SK-N-MC (cell line): ENCODE data around the gene RIPPLY3.
A peak's percentile ranks its signal among the peaks of the same experiment; 100 is the strongest.
"Not testable (repeated sequence)": the region's sequence is repeated elsewhere in the genome, so short reads cannot be mapped to it uniquely, and the experiment has no call there.

ENCODE experiments used
- DNase-seq: peaks from one replicate; pipeline ENCODE4 v3.0.0-alpha.2; 2011; ENCODE audit warnings: low read depth, low spot score
- H3K27ac ChIP-seq: fragments of 200-600 bp; sonication (generic); 2 replicates; pipeline ENCODE4 v1.5.1; 2016; ENCODE audit warnings: mixed run types
- H3K36me3 ChIP-seq: fragments of 200-600 bp; sonication (generic); 2 replicates; pipeline ENCODE4 v1.6.1; 2017; ENCODE audit warnings: antibody characterized with exemption, low read length, mixed read lengths; ENCODE audit not compliant: insufficient read depth
- H3K4me3 ChIP-seq: fragments of 200-600 bp; sonication (generic); 2 replicates; pipeline ENCODE4 v1.5.1; 2016
- H3K9ac ChIP-seq: fragments of 200-600 bp; sonication (generic); 2 replicates; pipeline ENCODE4 v1.8.0; 2017; ENCODE audit warnings: mixed run types, mixed read lengths; ENCODE audit not compliant: insufficient read length
- H3K9me3 ChIP-seq: fragments of 200-600 bp; sonication (generic); 2 replicates; pipeline ENCODE4 v1.6.1; 2017; ENCODE audit warnings: low read depth, mild to moderate bottlenecking, antibody characterized with exemption, low read length, moderate library complexity, mixed read lengths
- EZH2 ChIP-seq: fragments of 200-600 bp; sonication (generic); IDR thresholded peaks from one replicate; pipeline ENCODE4 v1.6.1; 2017; ENCODE audit warnings: antibody characterized with exemption
- FOXP2 ChIP-seq: optimal IDR thresholded peaks from 2 replicates; pipeline ENCODE3; 2011; ENCODE audit warnings: mild to moderate bottlenecking, moderate library complexity; ENCODE audit not compliant: insufficient read depth; ENCODE audit errors: extremely low read length, control extremely low read depth
- POLR2AphosphoS5 ChIP-seq: IDR thresholded peaks from 2 replicates; pipeline ENCODE4 v1.6.1; 2012; ENCODE audit warnings: mild to moderate bottlenecking, low read depth, low read length, borderline replicate concordance

The RIPPLY3 gene

GRCh38 chr21:37045556-37045955, 39.1 kb downstream of the RIPPLY3 start:
- H3K4me3 ChIP-seq, result no peak overlapping the region
- no peaks in the 10 kb centered on the region for H3K36me3 ChIP-seq
- H3K9ac ChIP-seq, result no peak overlapping the region
- no peak for DNase-seq
- no peaks in the 10 kb centered on the region for H3K9me3 ChIP-seq
- no peak overlapping the region for H3K27ac ChIP-seq
- no peak for TF ChIP-seq FOXP2
- no peak for TF ChIP-seq POLR2AphosphoS5
- no peak for TF ChIP-seq EZH2

GRCh38 chr21:37047079-37047478, 40.6 kb downstream of the RIPPLY3 start:
- DNase-seq, result no peak
- Histone ChIP-seq H3K4me3 (no peak overlapping the region), H3K27ac (no peak overlapping the region), H3K36me3 (no peaks in the 10 kb centered on the region), H3K9me3 (no peaks in the 10 kb centered on the region), H3K9ac (no peak overlapping the region)
- TF ChIP-seq FOXP2 (no peak), POLR2AphosphoS5 (no peak), EZH2 (no peak)

GRCh38 chr21:37049741-37050140, 43.2 kb downstream of the RIPPLY3 start:
- not testable (repeated sequence) for H3K27ac ChIP-seq, H3K9ac ChIP-seq, DNase-seq, H3K9me3 ChIP-seq, H3K36me3 ChIP-seq, H3K4me3 ChIP-seq

GRCh38 chr21:37055271-37055855, 48.9 kb downstream of the RIPPLY3 start:
- no peaks in the 10 kb centered on the region for H3K9me3 ChIP-seq
- H3K9ac ChIP-seq, result no peak overlapping the region
- DNase-seq, result no peak
- H3K36me3 ChIP-seq, result no peaks in the 10 kb centered on the region
- H3K4me3 ChIP-seq, result no peak overlapping the region
- TF ChIP-seq FOXP2 (no peak), POLR2AphosphoS5 (no peak), EZH2 (no peak)
- no peak overlapping the region for H3K27ac ChIP-seq

GRCh38 chr21:37057614-37058013, 51.1 kb downstream of the RIPPLY3 start:
- DNase-seq, result no peak
- no peak overlapping the region for H3K9ac ChIP-seq
- no peaks in the 10 kb centered on the region for H3K9me3 ChIP-seq
- no peak for TF ChIP-seq EZH2
- TF ChIP-seq FOXP2, result no peak
- no peak for TF ChIP-seq POLR2AphosphoS5
- H3K36me3 ChIP-seq, result no peaks in the 10 kb centered on the region
- H3K4me3 ChIP-seq, result no peak overlapping the region
- H3K27ac ChIP-seq, result no peak overlapping the region

- TF ChIP-seq EZH2 (no peak), FOXP2 (no peak), POLR2AphosphoS5 (no peak)
- Histone ChIP-seq H3K9me3 (no peaks in the 10 kb centered on the region), H3K36me3 (no peaks in the 10 kb centered on the region), H3K4me3 (no peak overlapping the region), H3K27ac (no peak overlapping the region), H3K9ac (no peak overlapping the region)
- DNase-seq, result no peak
Measured at GRCh38 chr21:37058261-37058660, 51.8 kb downstream of the RIPPLY3 start.

GRCh38 chr21:37059181-37059580, 52.7 kb downstream of the RIPPLY3 start:
- H3K4me3 ChIP-seq, result no peak overlapping the region
- TF ChIP-seq EZH2 (no peak), FOXP2 (no peak)

GRCh38 chr21:37060296-37060695, 53.8 kb downstream of the RIPPLY3 start:
- Histone ChIP-seq H3K9me3 (no peaks in the 10 kb centered on the region), H3K9ac (no peak overlapping the region), H3K36me3 (no peaks in the 10 kb centered on the region), H3K4me3 (peak overlapping the region; percentile 55), H3K27ac (peak overlapping the region; percentile 64; the same call in 1 of the 2 replicates)
- peak; percentile 100 for TF ChIP-seq FOXP2
- TF ChIP-seq EZH2, result no peak
- DNase-seq, result peak; percentile 80

More at GRCh38 chr21:37059181-37059580, 52.7 kb downstream of the RIPPLY3 start:
- no peaks in the 10 kb centered on the region for H3K9me3 ChIP-seq
- peak overlapping the region; percentile 21; the same call in 1 of the 2 replicates for H3K27ac ChIP-seq
- H3K36me3 ChIP-seq, result no peaks in the 10 kb centered on the region
- no peak overlapping the region for H3K9ac ChIP-seq
- DNase-seq, result no peak

GRCh38 chr21:37061926-37062592, 55.6 kb downstream of the RIPPLY3 start:
- DNase-seq, result no peak
- Histone ChIP-seq H3K36me3 (no peaks in the 10 kb centered on the region), H3K9me3 (no peaks in the 10 kb centered on the region), H3K27ac (no peak overlapping the region), H3K9ac (no peak overlapping the region), H3K4me3 (no peak overlapping the region)
- TF ChIP-seq POLR2AphosphoS5 (no peak), EZH2 (no peak), FOXP2 (no peak)
